Sigmoid colon (tissue), 4 donors: ENCODE measurements around the gene SF3B2.

ENCODE experiments used
- CTCF ChIP-seq, 4 experiments: fragments of 450-650 bp in 3 of 4; fragments of 200-600 bp in 1 of 4; IDR thresholded peaks; one replicate each; pipeline ENCODE4 v1.5.1; 2016 to 2019; ENCODE audit warnings: antibody characterized with exemption in 4 of 4, mild to moderate bottlenecking in 3 of 4, moderate library complexity in 2 of 4
- POLR2A ChIP-seq, 2 donors: fragments of 450-650 bp; IDR thresholded peaks; one replicate each; pipeline ENCODE4 v1.6.1; 2016; ENCODE audit warnings: antibody characterized with exemption in 2 of 2, mild to moderate bottlenecking in 2 of 2, moderate library complexity in 2 of 2
- POLR2AphosphoS5 ChIP-seq, 4 donors: sonication (generic); formaldehyde crosslinking; IDR thresholded peaks; one replicate each; pipeline ENCODE4 v1.6.1; 2017; ENCODE audit warnings: antibody characterized with exemption in 4 of 4

- TF ChIP-seq POLR2A (IDR thresholded peaks at IDR 0.05) (no peak), CTCF (IDR thresholded peaks at IDR 0.05) (no peak), POLR2AphosphoS5 (IDR thresholded peaks at IDR 0.05) (no peak)
Observed at GRCh38 chr11:66042227-66042995, 9.8 kb upstream of the SF3B2 start.
